HG03457 (cell line): ENCODE data around the gene NAP1L3.

Source experiments
- ATAC-seq: cut with Tn5 transposase; IDR thresholded peaks from one replicate; pipeline ENCODE4 v1.9.1; 2021; ENCODE audit warnings: moderate number of reproducible peaks; ENCODE audit not compliant: unreplicated experiment

NAP1L3 gene, protein sequence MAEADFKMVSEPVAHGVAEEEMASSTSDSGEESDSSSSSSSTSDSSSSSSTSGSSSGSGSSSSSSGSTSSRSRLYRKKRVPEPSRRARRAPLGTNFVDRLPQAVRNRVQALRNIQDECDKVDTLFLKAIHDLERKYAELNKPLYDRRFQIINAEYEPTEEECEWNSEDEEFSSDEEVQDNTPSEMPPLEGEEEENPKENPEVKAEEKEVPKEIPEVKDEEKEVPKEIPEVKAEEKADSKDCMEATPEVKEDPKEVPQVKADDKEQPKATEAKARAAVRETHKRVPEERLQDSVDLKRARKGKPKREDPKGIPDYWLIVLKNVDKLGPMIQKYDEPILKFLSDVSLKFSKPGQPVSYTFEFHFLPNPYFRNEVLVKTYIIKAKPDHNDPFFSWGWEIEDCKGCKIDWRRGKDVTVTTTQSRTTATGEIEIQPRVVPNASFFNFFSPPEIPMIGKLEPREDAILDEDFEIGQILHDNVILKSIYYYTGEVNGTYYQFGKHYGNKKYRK

GRCh38 chrX:93673056-93673868 is at the start of gene NAP1L3:
TSS of gene NAP1L3 (minus strand) at chrX:93673578. CDS start at chrX:93673304, 274 bp downstream.
- ATAC-seq: no peak

DNA sequence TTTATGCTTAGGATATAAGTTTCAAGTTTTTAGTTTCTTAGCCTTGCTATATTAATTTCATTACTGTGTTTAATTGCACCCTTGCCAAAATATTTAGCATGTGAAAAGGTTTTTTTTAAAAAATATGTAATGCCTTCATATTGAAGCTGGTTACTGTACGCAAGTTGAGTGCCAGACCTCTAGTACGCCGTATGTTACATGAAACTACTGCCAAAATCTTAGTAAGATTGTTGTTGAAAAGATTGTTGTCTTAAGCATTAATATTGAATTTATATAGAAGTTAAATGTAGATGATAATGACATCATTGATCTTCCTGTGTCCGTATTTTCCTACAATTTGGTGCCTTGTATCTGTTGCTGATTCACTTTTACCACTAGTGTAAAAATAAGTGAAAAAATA is 37.7 kb upstream of the NAP1L3 start:
- ATAC-seq: no peak

DNA sequence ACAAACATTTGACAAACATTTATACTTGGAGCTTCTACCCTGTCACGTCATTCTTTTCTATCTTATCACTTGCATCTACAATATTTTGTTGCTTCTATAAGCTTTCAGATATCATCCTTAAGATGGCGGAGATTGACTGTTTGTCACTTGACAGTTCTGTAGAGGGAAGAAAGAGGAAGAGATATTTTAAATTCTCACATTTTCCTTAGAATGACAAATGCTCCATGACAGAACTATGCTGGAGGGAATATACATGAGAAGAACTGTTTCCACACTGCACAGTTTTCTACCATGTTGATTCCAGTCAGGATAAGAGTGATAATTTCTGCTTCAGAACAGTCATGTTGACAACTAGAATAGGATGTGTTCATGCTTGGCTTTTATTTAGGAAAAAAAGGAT is 30.3 kb upstream of the NAP1L3 start:
- ATAC-seq: no peak

GRCh38 chrX:93695981-93696380 is 22.6 kb upstream of the NAP1L3 start:
- no peak for ATAC-seq

DNA sequence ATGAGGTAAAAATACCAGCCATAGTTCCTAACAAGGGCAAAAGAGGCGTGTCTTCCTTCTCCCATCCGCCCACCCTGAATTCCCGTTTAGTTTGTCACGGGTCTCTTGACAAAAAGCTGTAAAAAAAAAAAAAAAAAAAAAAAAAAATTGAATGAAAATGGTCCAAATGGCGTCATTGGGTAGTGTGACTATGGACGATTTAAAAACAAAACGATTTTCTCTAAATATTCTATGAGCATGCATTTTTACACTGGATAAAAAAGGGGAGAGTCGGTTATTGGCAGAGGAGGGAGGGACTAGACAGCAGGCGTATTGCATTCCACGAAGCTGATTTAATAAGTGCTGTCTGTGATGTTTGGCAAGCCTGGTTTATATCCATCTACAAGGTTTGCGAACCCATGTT is 492 bp upstream of the NAP1L3 start, which contains the start of gene FAM133A:
FAM133A (plus strand) TSS at position 338 of the 403 bp plus-strand sequence. CDS start 35,214 bp downstream, outside the sequence.
- ATAC-seq: no peak

- no peak for ATAC-seq
These were observed 12.8 kb downstream of the NAP1L3 start for GRCh38 chrX:93660575-93660974.

DNA sequence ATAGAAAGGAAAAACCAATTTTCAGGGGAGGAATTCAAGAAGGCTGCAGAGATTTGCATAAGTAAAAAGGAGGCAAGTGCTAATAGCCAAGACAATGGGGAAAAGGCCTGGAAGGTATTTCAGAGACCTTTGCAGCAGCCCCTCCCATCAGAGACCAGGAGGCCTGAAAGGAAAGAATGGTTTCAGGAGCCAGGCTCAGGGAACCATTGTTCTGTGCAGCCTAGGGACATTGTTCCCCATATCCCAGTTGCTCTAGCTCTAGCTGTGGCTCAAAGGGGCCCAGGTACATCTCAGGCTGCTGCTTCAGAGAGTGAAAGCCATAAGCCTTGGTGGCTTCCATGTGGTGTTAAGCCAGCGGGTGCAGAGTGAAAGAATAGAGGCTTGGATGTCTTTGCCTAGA is 24.0 kb downstream of the NAP1L3 start:
- no peak for ATAC-seq

GRCh38 chrX:93637591-93637990 is 35.8 kb downstream of the NAP1L3 start:
- no peak for ATAC-seq
